ENCODE results near the gene HS3ST3A1. TPM values are rescaled to one million over a fixed set of nuclear protein-coding genes. Genes with fewer than 3 reads are reported as not detected.
"Not testable (repeated sequence)": the region's sequence is repeated elsewhere in the genome, so short reads cannot be mapped to it uniquely, and the experiment has no call there.

Gene HS3ST3A1
- total RNA-seq, 1 experiment from 2014 or later, result 47.6 TPM

DNA sequence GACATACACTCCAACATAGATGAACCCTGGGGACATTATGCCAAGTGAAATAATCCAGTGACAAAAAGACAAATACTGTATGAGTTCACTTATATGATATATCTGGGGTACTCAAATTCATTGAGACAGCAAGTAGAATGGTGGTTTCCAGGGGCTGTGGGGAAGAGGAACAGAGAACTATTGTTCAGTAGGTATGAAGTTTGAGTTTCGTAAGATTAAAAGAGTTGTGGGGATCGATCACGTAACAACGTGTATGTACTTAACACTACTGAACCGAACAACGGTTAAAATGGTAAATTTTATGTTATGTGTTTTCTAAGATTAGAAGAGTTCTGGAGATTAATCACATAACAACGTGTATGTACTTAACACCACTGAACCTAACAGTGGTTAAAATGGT is 100.8 kb downstream of the HS3ST3A1 start:
- no peak overlapping the region for H2AFZ ChIP-seq (ENCODE audit: low read length)
- no TSS peak for BruUV-seq (replicated peaks)
- no peak overlapping the region for H3K4me3 ChIP-seq (ENCODE audit: low read length)
- H3K9me2 ChIP-seq (replicated peaks; ENCODE audit: low read length), result no peaks in the 10 kb centered on the region
- TF ChIP-seq, protein P1, sequence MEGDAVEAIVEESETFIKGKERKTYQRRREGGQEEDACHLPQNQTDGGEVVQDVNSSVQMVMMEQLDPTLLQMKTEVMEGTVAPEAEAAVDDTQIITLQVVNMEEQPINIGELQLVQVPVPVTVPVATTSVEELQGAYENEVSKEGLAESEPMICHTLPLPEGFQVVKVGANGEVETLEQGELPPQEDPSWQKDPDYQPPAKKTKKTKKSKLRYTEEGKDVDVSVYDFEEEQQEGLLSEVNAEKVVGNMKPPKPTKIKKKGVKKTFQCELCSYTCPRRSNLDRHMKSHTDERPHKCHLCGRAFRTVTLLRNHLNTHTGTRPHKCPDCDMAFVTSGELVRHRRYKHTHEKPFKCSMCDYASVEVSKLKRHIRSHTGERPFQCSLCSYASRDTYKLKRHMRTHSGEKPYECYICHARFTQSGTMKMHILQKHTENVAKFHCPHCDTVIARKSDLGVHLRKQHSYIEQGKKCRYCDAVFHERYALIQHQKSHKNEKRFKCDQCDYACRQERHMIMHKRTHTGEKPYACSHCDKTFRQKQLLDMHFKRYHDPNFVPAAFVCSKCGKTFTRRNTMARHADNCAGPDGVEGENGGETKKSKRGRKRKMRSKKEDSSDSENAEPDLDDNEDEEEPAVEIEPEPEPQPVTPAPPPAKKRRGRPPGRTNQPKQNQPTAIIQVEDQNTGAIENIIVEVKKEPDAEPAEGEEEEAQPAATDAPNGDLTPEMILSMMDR (conservative IDR thresholded peaks at IDR 0.05; ENCODE audit: low read depth, low read length), result no peak
- TF ChIP-seq EZH2 (IDR thresholded peaks at IDR 0.05; ENCODE audit: low read length, unreplicated experiment), result no peak
- TF ChIP-seq EZH2phosphoT487 (IDR thresholded peaks at IDR 0.05; ENCODE audit: borderline replicate concordance, low read length), result no peak
- H4K20me1 ChIP-seq (ENCODE audit: low read length), result no peaks in the 10 kb centered on the region
- no peak for ATAC-seq
- no peaks in the 10 kb centered on the region; the same call in 1 of the 2 replicates for H3K36me3 ChIP-seq (ENCODE audit: low read depth, low read length)
- ChIA-PET POLR2A (ENCODE audit: unreplicated experiment) (no interaction called here), CTCF (no interaction called here)
- no peak for DNase-seq
- H3K4me2 ChIP-seq (ENCODE audit: low read length), result no peak overlapping the region
- no peaks in the 10 kb centered on the region for H3K27me3 ChIP-seq (ENCODE audit: low read length)
- intact Hi-C loops (cut with micrococcal nuclease), result no loop called here
- H3K79me2 ChIP-seq (ENCODE audit: low read length), result no peaks in the 10 kb centered on the region
- no peak overlapping the region for H3K27ac ChIP-seq (ENCODE audit: low read length)
- H3K9ac ChIP-seq (ENCODE audit: low read length), result no peak overlapping the region
- no peaks in the 10 kb centered on the region for H3K9me3 ChIP-seq (ENCODE audit: low read length)
- no peaks in the 10 kb centered on the region for H3F3A ChIP-seq (ENCODE audit: low read length, unreplicated experiment)
- no peaks in the 10 kb centered on the region for H3K4me1 ChIP-seq (ENCODE audit: insufficient read depth, low read length)

DNA sequence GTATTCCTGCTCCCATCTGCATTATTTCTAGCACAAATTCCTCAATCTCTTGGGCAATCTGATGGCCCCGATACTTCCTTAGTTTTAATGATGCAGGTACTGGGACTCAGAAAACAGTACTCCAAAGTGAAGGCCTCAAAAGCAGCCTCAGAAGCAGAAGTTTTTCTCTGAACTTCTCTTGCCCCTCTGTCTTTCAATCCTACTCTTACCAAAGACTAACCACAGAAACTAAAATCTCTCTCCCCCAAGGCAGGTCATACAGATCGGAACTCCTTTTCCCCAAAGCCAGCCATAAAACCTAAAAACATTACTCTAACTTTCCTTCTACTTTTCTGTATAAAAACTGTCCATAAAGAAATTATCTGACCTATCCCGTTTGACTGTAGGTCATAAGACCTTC is 103.5 kb downstream of the HS3ST3A1 start:
- Histone ChIP-seq H2AFZ (ENCODE audit: low read length) (no peak overlapping the region), H4K20me1 (ENCODE audit: low read length) (no peaks in the 10 kb centered on the region), H3K9me2 (replicated peaks; ENCODE audit: low read length) (no peaks in the 10 kb centered on the region), H3K4me2 (ENCODE audit: low read length) (no peak overlapping the region), H3K9ac (ENCODE audit: low read length) (no peak overlapping the region), H3K9me3 (ENCODE audit: low read length) (no peaks in the 10 kb centered on the region), H3F3A (ENCODE audit: low read length, unreplicated experiment) (no peaks in the 10 kb centered on the region), H3K79me2 (ENCODE audit: low read length) (no peaks in the 10 kb centered on the region), H3K4me1 (ENCODE audit: insufficient read depth, low read length) (no peaks in the 10 kb centered on the region), H3K36me3 (ENCODE audit: low read depth, low read length) (no peaks in the 10 kb centered on the region; the same call in 1 of the 2 replicates), H3K4me3 (ENCODE audit: low read length) (no peak overlapping the region), H3K27me3 (ENCODE audit: low read length) (no peaks in the 10 kb centered on the region), H3K27ac (ENCODE audit: low read length) (no peak overlapping the region)
- DNase-seq (no peak), ATAC-seq (no peak)
- ChIA-PET POLR2A (ENCODE audit: unreplicated experiment) (no interaction called here), CTCF (no interaction called here)
- TF ChIP-seq EZH2phosphoT487 (IDR thresholded peaks at IDR 0.05; ENCODE audit: borderline replicate concordance, low read length), result no peak
- TF ChIP-seq, protein P1 (conservative IDR thresholded peaks at IDR 0.05; ENCODE audit: low read depth, low read length), result no peak
- no peak for TF ChIP-seq EZH2 (IDR thresholded peaks at IDR 0.05; ENCODE audit: low read length, unreplicated experiment)
- BruUV-seq (replicated peaks), result no TSS peak
- intact Hi-C loops (cut with micrococcal nuclease), result no loop called here

DNA sequence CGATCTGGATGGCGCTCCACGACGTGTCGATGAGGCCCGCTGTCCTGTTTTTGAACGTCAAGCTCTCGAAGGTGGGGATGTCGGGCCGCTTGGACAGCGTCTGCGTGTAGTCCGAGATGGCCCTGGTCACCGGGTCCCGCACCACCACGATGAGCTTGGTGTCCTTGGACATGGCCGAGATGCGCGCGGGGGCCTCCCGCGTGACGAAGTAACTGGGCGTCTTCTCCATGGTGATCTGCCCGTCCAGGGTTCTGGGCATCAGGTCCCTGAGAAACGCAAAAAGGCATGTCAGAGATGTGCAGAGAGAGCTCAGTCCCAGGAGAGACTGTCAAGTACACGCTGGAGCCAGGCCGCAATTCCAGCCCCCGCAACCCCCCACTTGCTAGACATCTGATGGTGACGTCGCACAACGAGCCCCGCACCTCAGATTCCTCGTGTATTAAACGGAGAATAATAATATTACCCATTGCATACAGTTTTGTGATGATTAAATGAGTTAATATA is 105.1 kb downstream of the HS3ST3A1 start:
- H2AFZ ChIP-seq (ENCODE audit: low read length); H3F3A ChIP-seq (ENCODE audit: low read length, unreplicated experiment); H3K79me2 ChIP-seq (ENCODE audit: low read length); BruUV-seq (replicated peaks); H3K9ac ChIP-seq (ENCODE audit: low read length); H3K27ac ChIP-seq (ENCODE audit: low read length); H3K9me2 ChIP-seq (replicated peaks; ENCODE audit: low read length); H3K4me2 ChIP-seq (ENCODE audit: low read length); H4K20me1 ChIP-seq (ENCODE audit: low read length); POLR2A ChIA-PET (ENCODE audit: unreplicated experiment); H3K36me3 ChIP-seq (ENCODE audit: low read depth, low read length); ATAC-seq; DNase-seq; H3K4me3 ChIP-seq (ENCODE audit: low read length); intact Hi-C loops (cut with micrococcal nuclease); H3K4me1 ChIP-seq (ENCODE audit: insufficient read depth, low read length); H3K9me3 ChIP-seq (ENCODE audit: low read length); CTCF ChIA-PET; H3K27me3 ChIP-seq (ENCODE audit: low read length): not testable (repeated sequence)

Data from PC-3 (cell line).